HCT116 (cell line): ENCODE measurements around the gene ATG14. TPM values are rescaled to one million over a fixed set of nuclear protein-coding genes. Genes with fewer than 3 reads are reported as not detected.

Experiments used
- ATAC-seq: fragments of 200-7000 bp; cut with Tn5 transposase; 2 replicates; pipeline ENCODE4 v1.9.1; 2020; ENCODE audit warnings: mild to moderate bottlenecking, moderate library complexity
- BruUV-seq: library from RNA; stranded (reverse); fragments of 400-500 nt; replicated peaks from 2 replicates; lab custom pipeline; 2021; lab: Mats Ljungman, UMichigan
- CTCF ChIA-PET: fragments of 300-600 bp; sonication (Branson Sonifier 250); formaldehyde crosslinking; loops from one replicate; lab custom pipeline; 2021; ENCODE audit warnings: antibody characterized with exemption; lab: Charles Lee
- POLR2A ChIA-PET: fragments of 300-600, 350-600 bp; sonication (Branson Sonifier 250); formaldehyde crosslinking; loops from one replicate; lab custom pipeline; 2021; ENCODE audit warnings: antibody characterized with exemption; lab: Charles Lee
- RAD21 ChIA-PET, 2 experiments: fragments of 300-600 bp; sonication (Branson Sonifier 250); formaldehyde crosslinking; loops; one replicate each; lab custom pipeline; 2023; ENCODE audit warnings: low total read pairs in 2 of 2; ENCODE audit not compliant: uncharacterized antibody in 2 of 2, unreplicated experiment in 2 of 2, low non-redundant PET in 1 of 2; lab: Charles Lee
- DNase-seq: peaks from one replicate; pipeline ENCODE4 v3.0.0-alpha.2; 2010; ENCODE audit warnings: low read depth, low spot score
- H2AFZ ChIP-seq: fragments of 200-600 bp; shearing (Covaris generic), sonication (generic); 2 replicates; pipeline ENCODE4 v1.6.1; 2017; ENCODE audit warnings: low read depth, mixed run types, mixed read lengths, antibody characterized with exemption, low read length; ENCODE audit not compliant: poor library complexity, severe bottlenecking
- H3K27ac ChIP-seq: 2 replicates; pipeline ENCODE4 v1.5.1; 2012; ENCODE audit warnings: low read depth, low read length
- H3K27me3 ChIP-seq: fragments of 200-600 bp; sonication (generic); 2 replicates; pipeline ENCODE4 v1.6.1; 2016; ENCODE audit warnings: mixed run types, low read length, mixed read lengths; ENCODE audit not compliant: insufficient read depth
- H3K36me3 ChIP-seq, 2 experiments: fragments of 200-500 bp in 1 of 2; fragments of 200-600 bp in 1 of 2; sonication (Bioruptor generic) in 1 of 2; sonication (generic) in 1 of 2; 2 replicates each; pipeline versions ENCODE4 v1.5.1 to v1.6.1; 2014 to 2016; ENCODE audit warnings: low read length in 2 of 2, inconsistent platforms in 1 of 2, mixed read lengths in 1 of 2, mixed run types in 1 of 2; ENCODE audit not compliant: insufficient read depth in 2 of 2, control insufficient read depth in 1 of 2
- H3K4me1 ChIP-seq, 2 experiments: fragments of 200-600 bp in 1 of 2; sonication (generic) in 1 of 2; 2 replicates each; pipeline versions ENCODE4 v1.5.1 to v1.6.1; 2012 to 2017; ENCODE audit warnings: low read length in 2 of 2, inconsistent platforms in 1 of 2, mild to moderate bottlenecking in 1 of 2, mixed read lengths in 1 of 2, mixed run types in 1 of 2, moderate library complexity in 1 of 2; ENCODE audit not compliant: insufficient read depth in 2 of 2, control insufficient read depth in 1 of 2
- H3K4me2 ChIP-seq: fragments of 200-600 bp; sonication (generic); 2 replicates; pipeline ENCODE4 v1.6.1; 2017; ENCODE audit warnings: mixed run types, low read length, mixed read lengths
- H3K4me3 ChIP-seq, 2 experiments: fragments of 200-600 bp in 1 of 2; sonication (generic) in 1 of 2; replicated peaks in 1 of 2; 2 replicates each; pipeline ENCODE4 v1.5.1; 2011 to 2016; ENCODE audit warnings: low read length in 2 of 2, control low read depth in 1 of 2, low read depth in 1 of 2, mild to moderate bottlenecking in 1 of 2, mixed read lengths in 1 of 2, mixed run types in 1 of 2
- H3K79me2 ChIP-seq: fragments of 200-600 bp; sonication (generic); 2 replicates; pipeline ENCODE4 v1.6.1; 2017; ENCODE audit warnings: mild to moderate bottlenecking, mixed run types, low read length, moderate library complexity, mixed read lengths; ENCODE audit not compliant: insufficient read depth
- H3K9ac ChIP-seq: fragments of 200-600 bp; sonication (generic); 2 replicates; pipeline ENCODE4 v1.6.1; 2016; ENCODE audit warnings: low read length, mixed read lengths
- H3K9me2 ChIP-seq: fragments of 200-600 bp; sonication (generic), shearing (Covaris generic); 2 replicates; pipeline ENCODE4 v1.6.1; 2017; ENCODE audit warnings: mixed run types, mild to moderate bottlenecking, moderate library complexity; ENCODE audit not compliant: insufficient read depth
- H3K9me3 ChIP-seq, 2 experiments: fragments of 200-500 bp in 1 of 2; fragments of 200-600 bp in 1 of 2; sonication (Bioruptor generic) in 1 of 2; sonication (generic) in 1 of 2; 2 replicates each; pipeline ENCODE4 v1.6.1; 2014 to 2017; ENCODE audit warnings: low read length in 2 of 2, mixed read lengths in 2 of 2, inconsistent platforms in 1 of 2, low read depth in 1 of 2, mild to moderate bottlenecking in 1 of 2, mixed run types in 1 of 2, moderate library complexity in 1 of 2; ENCODE audit not compliant: control insufficient read depth in 1 of 2, insufficient read depth in 1 of 2
- H4K20me1 ChIP-seq: fragments of 200-600 bp; sonication (generic), shearing (Covaris generic); 2 replicates; pipeline ENCODE4 v1.6.1; 2017; ENCODE audit warnings: mixed run types, mild to moderate bottlenecking, moderate library complexity; ENCODE audit not compliant: insufficient read depth
- EGR1 ChIP-seq: IDR thresholded peaks from 2 replicates; pipeline ENCODE4 v1.6.1; 2012; ENCODE audit warnings: low read depth
- EZH2 ChIP-seq: fragments of 200-600 bp; sonication (generic); IDR thresholded peaks from 2 replicates; pipeline ENCODE4 v1.6.1; 2017; ENCODE audit warnings: antibody characterized with exemption, mixed run types
- FOSL1 ChIP-seq: IDR thresholded peaks from 2 replicates; pipeline ENCODE4 v1.6.1; 2012; ENCODE audit warnings: low read depth
- JUND ChIP-seq: IDR thresholded peaks from 2 replicates; pipeline ENCODE4 v1.6.1; 2012
- TCF7L2 ChIP-seq: IDR thresholded peaks from 2 replicates; pipeline ENCODE4 v1.7.0; 2011; ENCODE audit warnings: borderline replicate concordance, inconsistent platforms; ENCODE audit not compliant: insufficient read depth, insufficient read length; ENCODE audit errors: extremely low read depth
- YY1 ChIP-seq: IDR thresholded peaks from 2 replicates; pipeline ENCODE4 v1.6.1; 2011; ENCODE audit warnings: low read length, low read depth, moderate library complexity, mild to moderate bottlenecking; ENCODE audit not compliant: insufficient replicate concordance; ENCODE audit errors: extremely low read depth
- intact Hi-C: fragments of 100-400 bp; cut with micrococcal nuclease; formaldehyde crosslinking; loops from 2 replicates; pipeline ENCODE4 v1.10.0; 2022
- total RNA-seq: library from RNA; stranded (reverse); gene quantifications from one replicate; pipeline ENCODE4 v1.2.1, GENCODE V29; 2021; ENCODE audit not compliant: unreplicated experiment
- TF ChIP-seq, protein P1 (sequence below), 3 experiments: fragments of 200-600 bp in 1 of 3; sonication (generic) in 1 of 3; IDR thresholded peaks in 2 of 3; conservative IDR thresholded peaks in 1 of 3; 2 replicates each; pipeline ENCODE4 v1.5.1; 2012 to 2017; ENCODE audit warnings: low read depth in 2 of 3, low read length in 2 of 3, antibody characterized with exemption in 1 of 3, borderline replicate concordance in 1 of 3, control low read depth in 1 of 3, mild to moderate bottlenecking in 1 of 3, mixed read lengths in 1 of 3, mixed run types in 1 of 3, moderate library complexity in 1 of 3; ENCODE audit not compliant: insufficient read depth in 1 of 3

The ATG14 gene
- total RNA-seq, 1 experiment from 2014 or later, result 9.9 TPM

- no peaks in the 10 kb centered on the region for H3K79me2 ChIP-seq
- no TSS peak for BruUV-seq
- TF ChIP-seq, protein P1, sequence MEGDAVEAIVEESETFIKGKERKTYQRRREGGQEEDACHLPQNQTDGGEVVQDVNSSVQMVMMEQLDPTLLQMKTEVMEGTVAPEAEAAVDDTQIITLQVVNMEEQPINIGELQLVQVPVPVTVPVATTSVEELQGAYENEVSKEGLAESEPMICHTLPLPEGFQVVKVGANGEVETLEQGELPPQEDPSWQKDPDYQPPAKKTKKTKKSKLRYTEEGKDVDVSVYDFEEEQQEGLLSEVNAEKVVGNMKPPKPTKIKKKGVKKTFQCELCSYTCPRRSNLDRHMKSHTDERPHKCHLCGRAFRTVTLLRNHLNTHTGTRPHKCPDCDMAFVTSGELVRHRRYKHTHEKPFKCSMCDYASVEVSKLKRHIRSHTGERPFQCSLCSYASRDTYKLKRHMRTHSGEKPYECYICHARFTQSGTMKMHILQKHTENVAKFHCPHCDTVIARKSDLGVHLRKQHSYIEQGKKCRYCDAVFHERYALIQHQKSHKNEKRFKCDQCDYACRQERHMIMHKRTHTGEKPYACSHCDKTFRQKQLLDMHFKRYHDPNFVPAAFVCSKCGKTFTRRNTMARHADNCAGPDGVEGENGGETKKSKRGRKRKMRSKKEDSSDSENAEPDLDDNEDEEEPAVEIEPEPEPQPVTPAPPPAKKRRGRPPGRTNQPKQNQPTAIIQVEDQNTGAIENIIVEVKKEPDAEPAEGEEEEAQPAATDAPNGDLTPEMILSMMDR (IDR thresholded peaks at IDR 0.05 in 2 of 3, conservative IDR thresholded peaks at IDR 0.05 in 1 of 3; ENCODE audit: borderline replicate concordance in 1 of 3, insufficient read depth in 1 of 3, low read depth in 2 of 3, low read length in 2 of 3), result no peak
- no peak for TF ChIP-seq FOSL1
- ChIA-PET RAD21 (no interaction called here), POLR2A (no interaction called here), CTCF (no interaction called here)
- H3K4me3 ChIP-seq, result no peak overlapping the region
- H3K27me3 ChIP-seq, result no peaks in the 10 kb centered on the region
- intact Hi-C loops, result no loop called here
- H3K9ac ChIP-seq, result no peak overlapping the region
- no peak overlapping the region for H3K4me2 ChIP-seq
- H3K9me2 ChIP-seq, result no peaks in the 10 kb centered on the region
- no peak for DNase-seq
- peaks cover 12 to 31% of the 10 kb centered on the region in 2 experiments for H3K4me1 ChIP-seq
- no peak overlapping the region for H3K27ac ChIP-seq
- no peak for ATAC-seq
- H3K36me3 ChIP-seq, result peaks cover 0 to 4% of the 10 kb centered on the region in 2 experiments; a peak in 1 of 4 replicates
- no peaks in the 10 kb centered on the region for H4K20me1 ChIP-seq
- no peaks in the 10 kb centered on the region for H3K9me3 ChIP-seq
- H2AFZ ChIP-seq, result no peak overlapping the region
These were observed 24.5 kb downstream of the ATG14 start for GRCh38 chr14:55387121-55387520.

GRCh38 chr14:55386037-55386808 is 25.4 kb downstream of the ATG14 start:
- no TSS peak for BruUV-seq
- Histone ChIP-seq H2AFZ (no peak overlapping the region), H3K9me2 (no peaks in the 10 kb centered on the region), H3K9ac (no peak overlapping the region), H3K4me2 (peak overlapping the region; percentile 5; the same call in 1 of the 2 replicates), H4K20me1 (no peaks in the 10 kb centered on the region), H3K9me3 (no peaks in the 10 kb centered on the region), H3K4me3 (no peak overlapping the region), H3K27me3 (no peaks in the 10 kb centered on the region), H3K79me2 (no peaks in the 10 kb centered on the region), H3K36me3 (peaks cover 0 to 7% of the 10 kb centered on the region in 2 experiments; a peak in 2 of 4 replicates), H3K27ac (no peak overlapping the region), H3K4me1 (peaks cover 12 to 31% of the 10 kb centered on the region in 2 experiments)
- no peak for TF ChIP-seq EGR1
- TF ChIP-seq EZH2, result no peak
- TF ChIP-seq JUND, result no peak
- no peak for TF ChIP-seq TCF7L2
- TF ChIP-seq YY1, result no peak
- TF ChIP-seq, protein P1 (IDR thresholded peaks at IDR 0.05 in 2 of 3, conservative IDR thresholded peaks at IDR 0.05 in 1 of 3; ENCODE audit: borderline replicate concordance in 1 of 3, insufficient read depth in 1 of 3, low read depth in 2 of 3, low read length in 2 of 3), result no peak
- ATAC-seq (no peak), DNase-seq (no peak)
- ChIA-PET CTCF (no interaction called here), POLR2A (no interaction called here), RAD21 (no interaction called here)
- intact Hi-C loops, result no loop called here
